Endothelial cell of hepatic sinusoid (primary cell): ENCODE results near the gene CIB4.

Source experiments
- in situ Hi-C: cut with HindIII; loops from 2 replicates; pipeline ENCODE4 v1.10.0; 2017; ENCODE audit warnings: low sequenced_read_pairs

CIB4 gene

GRCh38 chr2:26612034-26612433, 29.1 kb downstream of the CIB4 start:
- in situ Hi-C loops, result loop anchor here (5.0 kb wide), 1 partner anchor 145 kb away; no protein-coding TSS in a partner anchor

GRCh38 chr2:26610504-26611335, 30.4 kb downstream of the CIB4 start:
- in situ Hi-C loops, result loop anchor here (5.0 kb wide), 1 partner anchor 147 kb away; no protein-coding TSS in a partner anchor

DNA sequence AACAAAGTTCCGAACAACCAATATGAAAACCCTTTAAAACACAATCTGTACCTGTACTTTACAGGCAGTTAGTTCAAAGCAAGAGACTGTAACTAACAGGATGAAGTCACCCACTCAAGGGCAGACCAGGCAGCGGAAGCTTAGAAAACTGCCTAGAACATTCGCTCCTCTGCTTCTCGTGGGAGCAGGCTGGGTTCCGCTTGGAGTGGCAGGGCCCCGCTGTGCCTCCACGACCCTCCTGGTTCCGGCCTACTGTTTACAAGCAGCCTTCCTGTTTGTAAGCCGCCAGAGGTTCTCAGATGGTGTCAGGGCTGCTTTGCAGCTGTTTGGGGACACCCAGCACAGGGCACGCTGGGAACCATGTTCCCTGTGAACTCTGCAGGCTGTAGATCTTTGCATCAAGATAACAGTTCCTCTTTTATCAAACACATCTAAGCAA, 31.3 kb downstream of the CIB4 start:
- in situ Hi-C loops, result loop anchor here (5.0 kb wide), 1 partner anchor 147 kb away; no protein-coding TSS in a partner anchor

GRCh38 chr2:26609205-26609631, 31.9 kb downstream of the CIB4 start:
- in situ Hi-C loops, result no loop called here

- in situ Hi-C loops, result no loop called here
Observed at GRCh38 chr2:26608557-26608956, 32.6 kb downstream of the CIB4 start.

GRCh38 chr2:26607698-26608097, 33.5 kb downstream of the CIB4 start:
- in situ Hi-C loops, result no loop called here

DNA sequence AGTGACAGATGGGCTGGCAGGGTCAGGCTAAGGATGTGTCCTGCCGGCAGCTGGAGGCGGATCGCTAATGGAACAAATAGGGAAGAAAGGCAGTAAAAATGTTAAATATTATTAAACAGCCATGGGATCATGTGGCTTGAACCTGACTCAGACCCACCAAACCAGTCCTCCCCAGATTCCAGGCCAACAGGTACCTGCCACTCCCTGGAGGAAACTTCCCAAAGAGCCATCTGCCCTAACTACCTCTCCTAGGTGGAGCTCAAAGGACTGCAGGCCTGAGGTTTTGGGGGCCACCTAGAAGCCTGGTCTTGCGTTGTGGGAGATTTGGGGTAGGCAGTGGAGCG, 34.3 kb downstream of the CIB4 start:
- in situ Hi-C loops, result no loop called here

DNA sequence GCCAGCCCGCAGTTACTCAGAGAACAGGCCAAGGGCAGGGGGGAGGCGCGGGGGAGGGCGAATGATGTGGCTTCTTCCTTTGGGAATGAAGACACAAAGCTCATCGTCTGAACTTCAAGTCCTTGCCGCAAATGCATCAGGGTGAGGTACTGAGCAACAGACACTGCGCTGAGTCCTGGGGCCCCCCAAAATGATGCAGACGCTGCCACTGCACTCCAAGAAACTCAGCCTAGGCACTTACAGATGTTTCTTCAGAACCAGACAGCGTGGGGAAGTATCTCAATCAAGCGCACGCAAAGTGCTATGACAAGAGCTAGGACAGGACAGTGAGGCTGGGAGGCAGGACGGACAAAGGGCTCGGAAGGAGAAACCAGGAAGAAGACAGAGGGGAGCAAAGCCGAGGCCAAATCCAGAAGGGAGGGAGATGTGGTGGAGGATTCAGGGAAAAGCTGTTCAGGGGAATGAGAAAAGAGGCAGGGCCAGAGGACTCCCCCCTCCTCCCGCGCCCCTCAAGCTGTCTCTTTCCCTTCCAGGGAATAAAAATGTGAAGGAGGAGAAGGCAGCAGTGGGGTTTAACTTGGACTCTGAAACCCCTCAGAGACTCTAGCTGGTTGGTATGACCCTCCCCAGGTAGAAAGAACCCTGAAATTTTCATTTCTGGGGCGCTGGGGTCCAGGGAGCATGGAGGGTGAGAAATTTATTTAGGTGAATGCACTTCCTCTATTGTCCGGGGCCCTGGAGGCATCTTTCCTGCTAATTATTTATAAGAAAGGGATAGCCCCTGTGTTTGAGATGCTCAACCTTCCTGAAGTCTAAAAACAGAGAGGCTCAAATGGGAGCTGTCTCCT, 34.9 kb downstream of the CIB4 start:
- in situ Hi-C loops, result no loop called here

DNA sequence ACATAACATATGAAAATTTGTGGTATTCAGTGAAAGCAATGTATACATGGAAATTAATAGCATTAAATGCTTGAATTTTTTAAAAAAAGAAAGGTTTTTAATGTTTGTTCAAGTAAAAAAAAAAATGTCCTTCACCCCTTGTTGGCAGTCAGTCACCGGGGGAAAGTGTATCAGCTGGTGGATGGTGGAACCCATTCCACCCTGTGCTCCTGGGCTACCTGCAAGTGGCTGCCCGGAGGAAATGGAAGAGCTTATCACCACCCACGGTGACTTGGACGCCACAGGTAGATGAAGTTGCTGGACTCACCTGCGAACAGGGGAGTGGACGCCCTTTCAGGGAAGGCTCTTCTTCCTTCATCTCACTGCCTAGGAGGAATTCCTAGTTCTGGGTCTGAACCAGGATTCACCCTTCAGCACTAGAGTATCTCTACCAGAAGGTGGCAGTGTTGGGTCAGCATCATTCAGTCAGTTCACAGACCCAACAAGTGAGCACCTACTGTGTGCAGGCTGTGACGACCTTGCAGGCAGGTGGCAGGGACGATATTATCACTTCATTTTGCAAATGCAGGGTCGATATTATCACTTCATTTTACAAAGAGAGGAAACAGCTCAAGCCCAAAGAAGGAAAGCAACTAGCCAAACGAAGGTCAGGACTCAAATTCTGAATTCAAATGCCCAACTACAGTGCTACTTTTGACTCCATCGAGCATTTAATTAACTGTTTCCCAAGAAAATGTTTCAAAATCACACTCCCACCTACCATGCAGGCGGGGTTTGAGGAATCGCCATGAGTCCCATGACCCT, 35.8 kb downstream of the CIB4 start:
- in situ Hi-C loops, result no loop called here

- in situ Hi-C loops, result no loop called here
Observed at GRCh38 chr2:26602575-26602974, 38.6 kb downstream of the CIB4 start.

- in situ Hi-C loops, result loop anchor here (10.0 kb wide), 1 partner anchor 155 kb away; no protein-coding TSS in a partner anchor
Observed at GRCh38 chr2:26599387-26599786, 41.8 kb downstream of the CIB4 start.

- in situ Hi-C loops, result loop anchor here (10.0 kb wide), 1 partner anchor 156 kb away; no protein-coding TSS in a partner anchor
Observed at GRCh38 chr2:26598996-26599373, 42.2 kb downstream of the CIB4 start.

GRCh38 chr2:26598336-26598995, 42.7 kb downstream of the CIB4 start:
- in situ Hi-C loops, result loop anchor here (10.0 kb wide), 1 partner anchor 156 kb away; no protein-coding TSS in a partner anchor

GRCh38 chr2:26597197-26597596, 44.0 kb downstream of the CIB4 start:
- in situ Hi-C loops, result loop anchor here (10.0 kb wide), 1 partner anchor 158 kb away; no protein-coding TSS in a partner anchor

DNA sequence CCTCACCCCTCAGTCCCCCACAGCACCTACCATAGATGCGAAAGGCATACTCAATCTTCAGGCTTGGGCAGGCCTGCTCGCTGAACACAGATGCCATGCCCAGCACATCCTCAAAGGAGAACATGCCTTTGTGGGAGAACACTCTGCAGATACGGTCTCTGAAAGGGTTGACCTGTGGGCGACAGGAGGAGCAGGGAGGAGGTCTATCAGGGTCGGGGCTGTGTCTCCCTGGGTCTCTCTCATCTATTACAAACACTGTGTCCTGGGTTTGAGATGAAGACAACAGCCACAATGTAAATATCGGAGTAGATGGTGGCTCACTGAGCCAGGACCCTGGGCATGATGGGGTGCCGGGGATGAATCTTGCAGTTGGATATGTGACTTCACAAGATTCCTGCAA, 46.0 kb downstream of the CIB4 start:
- in situ Hi-C loops, result loop anchor here (10.0 kb wide), 1 partner anchor 160 kb away; no protein-coding TSS in a partner anchor

- in situ Hi-C loops, result loop anchor here (5.0 to 10.0 kb wide), 2 partner anchors 60 to 163 kb away; no protein-coding TSS in a partner anchor
Observed at GRCh38 chr2:26591619-26592505, 49.3 kb downstream of the CIB4 start.

GRCh38 chr2:26590980-26591618, 50.1 kb downstream of the CIB4 start:
- in situ Hi-C loops, result loop anchor here (5.0 to 10.0 kb wide), 2 partner anchors 59 to 164 kb away; no protein-coding TSS in a partner anchor

GRCh38 chr2:26590508-26590907, 50.7 kb downstream of the CIB4 start:
- in situ Hi-C loops, result loop anchor here (5.0 to 10.0 kb wide), 2 partner anchors 58 to 164 kb away; no protein-coding TSS in a partner anchor
